Left renal pelvis (tissue), 4 donors: Measurements from ENCODE around the gene PCGF2. TPM values are rescaled to one million over a fixed set of nuclear protein-coding genes. Genes with fewer than 3 reads are reported as not detected.
"Not testable (repeated sequence)": the region's sequence is repeated elsewhere in the genome, so short reads cannot be mapped to it uniquely, and the experiment has no call there.

Source experiments
- DNase-seq, 4 donors: peaks; one replicate each; pipeline ENCODE4 v3.0.0-alpha.2; 2013; ENCODE audit warnings: low read depth in 4 of 4, low spot score in 3 of 4
- polyA plus RNA-seq, 4 donors: library from polyadenylated mRNA; unstranded; fragments of 120-200 nt; gene quantifications; one replicate each; pipeline ENCODE4 v1.2.1, GENCODE V29; 2013; ENCODE audit not compliant: insufficient read length in 4 of 4

The PCGF2 gene
- polyA plus RNA-seq, result 100 to 1,000 TPM in 1 of 4 donors, 10 to 100 TPM in 3; 71.4 to 103 (median 83.1) TPM

DNA sequence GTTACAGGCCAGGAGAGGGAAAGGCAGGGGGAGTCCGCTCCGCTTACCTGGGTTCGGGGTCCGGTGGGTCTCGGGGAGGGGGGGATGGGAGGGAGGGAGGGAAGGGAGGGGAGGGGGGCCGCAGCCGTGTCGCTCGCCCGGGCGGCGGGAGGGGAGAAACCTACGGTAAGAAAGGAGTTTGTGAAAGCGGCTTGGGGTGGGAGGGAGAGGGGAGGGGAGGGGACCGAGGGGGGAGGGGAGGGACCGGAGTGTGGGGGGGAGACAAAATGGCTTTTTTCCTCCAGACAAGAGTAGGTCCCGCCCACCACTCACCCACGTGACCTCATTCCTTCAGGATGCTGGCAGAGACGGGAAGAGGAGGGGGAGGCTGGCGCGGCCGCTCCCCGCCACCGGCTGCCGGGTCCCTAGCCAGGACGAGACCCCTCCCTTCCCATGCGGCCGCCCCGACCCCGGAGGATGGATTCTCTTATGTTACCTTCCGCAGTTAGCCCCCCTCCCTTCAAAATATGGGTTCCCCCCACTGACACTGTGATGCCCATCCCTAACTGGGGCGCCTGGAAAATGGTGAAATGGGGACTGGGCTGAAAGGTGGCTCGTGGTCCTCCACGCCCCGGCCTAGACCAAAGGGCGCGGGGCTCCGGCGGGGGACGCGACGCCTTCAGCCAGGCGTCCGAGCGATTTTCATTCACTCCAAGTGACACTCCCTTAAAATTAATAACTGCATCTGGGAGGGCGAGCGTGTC lies at the start of gene PCGF2:
Gene PCGF2, minus strand, starts transcription at position 188 of the 743 bp plus-strand sequence. CDS start 7,934 bp downstream, outside the sequence.
- peak; percentile 88 to 92 (median 90) for DNase-seq

DNA sequence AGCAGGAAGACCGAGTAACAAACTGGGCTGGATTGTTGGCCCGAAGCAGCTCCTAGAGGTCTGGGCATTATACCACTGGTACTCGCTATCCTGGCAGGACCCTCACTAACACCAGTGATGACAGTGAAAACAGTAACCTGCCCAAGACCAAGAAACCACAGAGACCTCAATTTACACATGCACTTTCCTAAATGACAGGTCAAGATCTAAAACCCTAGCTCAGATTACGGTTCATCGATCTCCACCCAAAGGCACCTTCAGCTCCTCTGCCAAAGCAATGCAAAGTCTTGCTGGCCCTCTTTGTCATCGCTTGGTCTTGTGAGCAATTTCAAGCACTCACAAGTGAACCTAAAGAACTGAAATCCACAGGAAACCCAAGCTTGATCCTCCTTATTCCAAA lies 49.7 kb upstream of the PCGF2 start:
- DNase-seq, result no peak

DNA sequence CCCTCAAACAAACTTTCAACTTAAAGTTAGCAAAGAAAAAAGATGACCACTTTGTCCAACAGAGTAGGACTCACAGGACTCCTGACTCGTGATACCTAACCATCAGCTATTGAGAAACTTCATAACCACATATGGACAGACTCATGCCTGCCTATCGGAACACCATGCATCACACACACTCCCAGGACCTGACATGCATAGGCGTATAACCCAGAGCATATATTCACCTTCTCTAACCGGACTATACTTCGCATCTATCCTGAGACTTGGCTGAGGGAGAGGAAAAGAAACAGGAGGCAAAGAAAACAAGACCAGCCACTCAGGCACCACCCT lies 49.0 kb upstream of the PCGF2 start:
- DNase-seq, result no peak

DNA sequence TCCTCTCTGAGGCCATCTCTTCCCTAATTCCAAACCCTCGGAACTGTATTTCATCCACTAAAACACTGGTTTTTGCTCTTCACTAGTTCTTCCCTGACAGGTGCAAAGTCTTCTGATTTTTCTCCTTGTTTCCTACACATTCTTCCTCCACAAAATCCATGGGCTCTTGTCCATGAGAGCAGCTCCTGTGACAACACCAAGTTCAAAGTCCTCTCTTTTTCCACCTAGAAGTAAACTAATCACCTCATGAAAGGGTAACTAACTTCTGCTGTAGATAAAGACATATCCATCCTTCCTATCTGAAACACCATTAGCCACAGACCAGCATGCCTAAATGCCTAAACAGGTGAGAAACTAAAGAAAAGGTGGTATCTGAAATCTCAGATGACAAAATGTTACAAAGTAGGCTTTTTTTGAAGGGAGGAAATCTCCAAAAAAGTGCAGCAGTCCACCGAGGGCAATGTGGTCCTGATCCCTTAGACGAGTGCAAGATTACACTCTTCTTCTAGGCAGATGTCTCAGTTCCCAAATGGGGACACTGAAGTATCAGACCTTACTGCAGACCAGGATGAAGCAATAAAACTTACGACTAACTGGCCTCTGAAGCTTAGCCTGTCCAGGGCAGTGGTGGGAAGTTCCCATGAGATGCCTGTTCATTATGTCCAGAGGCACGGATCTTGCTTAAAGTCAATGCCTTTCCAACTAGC lies 48.5 kb upstream of the PCGF2 start:
- no peak for DNase-seq

DNA sequence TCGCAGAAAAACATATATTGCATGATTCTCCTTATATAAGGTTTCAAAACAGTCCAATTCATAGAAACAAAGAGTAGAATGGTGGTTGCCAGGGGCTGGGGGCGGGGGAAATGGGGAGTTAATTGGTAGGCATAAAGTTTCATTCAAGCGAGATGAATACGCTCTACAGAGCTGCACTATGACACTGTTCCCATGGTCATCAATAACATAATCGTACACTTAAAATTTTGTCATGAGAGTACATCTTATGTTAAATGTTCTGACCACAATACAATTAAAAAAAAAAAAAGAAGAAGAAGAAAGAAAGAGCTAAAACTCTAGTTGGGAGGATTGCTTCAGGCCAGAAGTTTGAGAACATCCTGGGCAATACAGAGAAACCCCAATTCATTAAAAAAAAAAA lies 46.1 kb upstream of the PCGF2 start:
- no peak for DNase-seq

DNA sequence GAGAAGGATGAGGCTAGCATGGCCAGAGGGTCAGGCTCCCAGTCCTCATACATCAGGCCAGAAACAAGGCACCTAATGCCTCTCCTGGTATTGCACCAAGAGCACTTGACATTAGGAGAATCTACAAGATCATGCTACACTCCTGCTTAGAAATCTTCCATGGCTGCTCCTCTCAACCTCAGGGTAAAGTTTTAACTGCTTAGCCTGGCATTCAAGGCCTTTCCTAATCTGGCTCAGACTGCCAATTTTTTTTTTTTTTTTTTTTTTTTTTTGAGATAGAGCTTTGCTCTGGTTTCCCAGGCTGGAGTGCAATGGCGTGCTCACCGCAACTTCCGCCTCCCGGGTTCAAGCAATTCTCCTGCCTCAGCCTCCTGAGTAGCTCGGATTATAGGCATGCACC lies 43.0 kb upstream of the PCGF2 start:
- no peak for DNase-seq

DNA sequence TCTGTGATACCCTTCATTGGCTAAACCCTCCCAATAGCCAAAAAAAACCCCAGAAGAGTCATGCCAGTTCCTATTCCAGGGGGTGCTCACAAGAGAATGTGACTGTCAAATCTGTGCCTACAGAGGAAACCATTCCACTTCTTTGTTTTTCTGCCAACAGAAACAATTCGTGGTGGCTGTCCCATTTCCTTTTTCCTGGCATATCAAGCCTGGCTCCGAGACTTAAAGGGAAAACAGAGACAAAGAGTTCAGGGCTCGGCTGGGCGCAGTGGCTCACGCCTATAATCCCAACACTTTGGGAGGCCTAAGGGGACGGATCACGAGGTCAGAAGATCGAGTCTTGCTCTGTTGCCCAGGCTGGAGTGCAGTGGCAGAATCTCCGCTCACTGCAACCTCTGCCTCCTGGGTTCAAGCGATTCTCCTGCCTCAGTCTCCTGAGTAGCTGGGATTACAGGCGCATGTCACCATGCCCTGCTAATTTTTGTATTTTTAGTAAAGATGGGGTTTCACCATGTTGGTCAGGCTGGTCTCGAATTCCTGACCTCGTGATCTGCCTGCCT lies 42.1 kb upstream of the PCGF2 start:
- not testable (repeated sequence) for DNase-seq

DNA sequence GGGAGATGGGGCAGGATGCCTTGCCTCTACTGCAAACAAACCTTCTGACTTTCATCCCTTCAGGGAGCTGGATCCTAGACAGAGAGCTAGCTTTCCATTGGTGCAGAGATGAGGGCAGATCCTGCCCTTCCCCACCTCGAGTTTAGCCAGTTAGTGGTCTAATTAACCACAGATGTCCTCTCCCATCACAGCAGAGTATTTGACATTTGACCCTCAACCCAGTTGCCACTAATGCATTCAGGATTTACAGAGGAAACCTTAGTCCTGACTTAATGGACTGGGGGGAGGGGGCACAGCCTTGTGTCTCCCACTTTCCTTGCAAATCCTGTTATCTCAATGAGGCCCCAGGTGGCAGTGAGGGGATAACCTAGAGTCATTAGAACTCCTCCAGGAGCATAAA lies 41.0 kb upstream of the PCGF2 start:
- no peak for DNase-seq

DNA sequence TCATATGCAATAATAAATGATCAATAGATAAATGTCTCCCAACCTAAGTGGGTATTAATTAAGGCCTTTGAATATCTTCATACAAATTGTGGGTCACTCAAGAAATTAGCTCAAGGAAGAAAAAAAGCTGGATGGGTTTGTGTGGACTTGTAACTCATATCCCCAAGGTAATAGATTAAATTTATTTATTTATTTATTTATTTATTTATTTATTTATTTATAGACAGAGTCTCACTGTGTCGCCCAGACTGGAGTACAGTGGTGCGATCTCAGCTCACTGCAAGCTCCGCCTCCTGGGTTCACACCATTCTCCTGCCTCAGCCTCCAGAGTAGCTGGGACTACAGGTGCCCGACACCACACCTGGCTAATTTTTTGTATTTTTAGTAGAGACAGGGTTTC lies 39.9 kb upstream of the PCGF2 start:
- DNase-seq, result not testable (repeated sequence)

DNA sequence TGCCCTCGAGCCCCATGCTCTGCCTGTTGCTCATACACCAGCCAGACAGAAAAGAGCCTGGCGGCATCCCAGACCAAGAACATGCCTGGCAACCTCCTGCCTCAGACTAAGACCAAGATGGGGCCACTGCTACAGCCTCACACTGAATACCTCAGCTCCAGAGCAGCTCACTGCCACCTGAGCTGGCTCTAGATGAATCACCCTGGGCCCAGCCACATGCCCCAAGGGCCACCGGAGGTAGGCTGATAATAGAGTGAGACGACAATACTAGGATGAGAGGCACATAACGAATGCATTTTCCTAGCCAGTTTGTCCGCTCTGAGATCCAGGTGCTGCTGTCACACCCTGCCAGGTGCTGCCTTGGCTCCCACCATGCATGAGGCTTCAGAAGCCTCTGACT lies 38.2 kb upstream of the PCGF2 start:
- no peak for DNase-seq

DNA sequence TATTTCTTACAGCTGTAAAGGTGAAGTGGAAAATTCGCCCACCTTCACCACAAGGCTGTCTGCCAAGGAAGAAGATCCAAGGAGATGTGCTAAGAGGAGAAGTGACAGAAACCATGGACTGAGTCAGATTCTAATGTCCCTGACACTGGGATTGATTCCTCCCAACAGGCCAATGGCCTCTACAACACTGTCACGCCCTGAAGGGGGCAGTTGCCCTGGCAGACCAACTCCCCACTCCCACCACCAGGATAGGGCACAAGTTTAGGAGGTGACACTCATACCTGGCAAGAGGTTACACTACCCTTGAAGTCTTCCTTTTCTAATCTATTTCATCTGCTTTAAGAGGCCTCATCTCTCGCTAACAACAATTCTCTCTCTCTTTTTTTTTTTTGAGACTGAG lies 35.1 kb upstream of the PCGF2 start:
- DNase-seq, result no peak

DNA sequence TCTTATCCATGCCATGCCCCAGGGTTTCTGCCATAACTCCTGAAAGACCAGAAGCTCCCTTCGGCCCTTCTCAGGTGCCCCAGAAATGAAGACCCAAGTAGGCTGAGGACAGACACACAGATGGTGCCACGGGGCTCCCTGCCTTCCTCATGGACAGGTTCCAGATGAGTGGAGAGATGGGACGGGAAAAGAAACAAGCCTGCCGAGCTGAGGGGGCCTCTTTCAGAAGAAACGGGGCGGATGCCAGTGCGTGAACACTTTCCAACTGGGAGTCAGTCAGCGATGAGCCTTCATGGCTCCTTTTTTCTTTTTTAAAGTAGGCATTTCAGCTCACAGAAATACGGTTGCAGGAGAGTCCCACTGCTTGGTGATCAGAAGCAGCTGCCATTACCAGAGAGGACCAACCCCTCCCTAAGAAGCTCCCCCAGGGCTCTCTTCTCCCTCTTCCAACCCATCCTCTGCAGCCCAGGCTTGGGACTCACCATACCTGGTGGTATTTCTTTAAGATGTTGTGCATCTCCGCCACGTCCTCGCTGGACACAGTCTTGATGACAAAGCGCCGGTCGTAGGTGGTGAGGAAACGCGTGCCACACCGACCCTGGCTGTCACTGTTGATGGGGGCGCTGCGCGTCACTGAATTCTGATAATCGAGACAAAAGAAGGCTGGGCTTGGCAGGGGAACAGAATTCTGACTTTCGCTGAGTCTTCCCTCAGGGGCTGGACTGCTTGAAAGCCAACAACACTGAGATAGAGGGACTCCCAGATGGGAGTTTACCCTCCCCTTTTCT lies 32.0 kb upstream of the PCGF2 start:
- DNase-seq, result no peak

DNA sequence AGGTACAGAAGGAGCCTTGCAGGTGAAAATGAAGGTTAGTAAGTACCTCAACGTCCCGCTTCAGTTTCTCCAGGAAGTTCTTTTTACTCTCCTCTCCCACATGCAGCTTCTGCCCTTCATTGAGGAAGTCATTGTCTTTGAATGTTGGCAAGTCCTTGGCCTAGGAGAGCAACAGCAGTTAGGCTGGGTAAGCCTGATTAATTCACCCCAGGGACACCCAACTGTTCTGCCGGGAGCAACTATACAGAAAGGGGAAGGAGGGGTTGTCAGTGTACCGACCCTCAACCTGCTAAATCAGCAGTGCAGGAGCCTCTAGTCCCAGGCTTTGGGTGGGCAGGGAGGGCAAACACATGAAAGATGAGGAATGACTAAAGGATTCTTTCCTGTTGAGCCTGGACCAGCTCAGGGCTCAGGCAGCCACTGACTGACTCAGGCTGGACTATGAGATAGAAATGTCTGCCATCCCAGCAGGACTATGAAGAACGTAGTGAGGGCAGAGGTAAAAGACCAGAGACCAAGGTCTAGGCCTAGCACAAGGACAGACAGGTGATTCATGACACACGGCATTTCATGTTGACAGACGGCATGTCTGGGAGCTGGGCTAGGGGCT lies 29.6 kb upstream of the PCGF2 start:
- no peak for DNase-seq

DNA sequence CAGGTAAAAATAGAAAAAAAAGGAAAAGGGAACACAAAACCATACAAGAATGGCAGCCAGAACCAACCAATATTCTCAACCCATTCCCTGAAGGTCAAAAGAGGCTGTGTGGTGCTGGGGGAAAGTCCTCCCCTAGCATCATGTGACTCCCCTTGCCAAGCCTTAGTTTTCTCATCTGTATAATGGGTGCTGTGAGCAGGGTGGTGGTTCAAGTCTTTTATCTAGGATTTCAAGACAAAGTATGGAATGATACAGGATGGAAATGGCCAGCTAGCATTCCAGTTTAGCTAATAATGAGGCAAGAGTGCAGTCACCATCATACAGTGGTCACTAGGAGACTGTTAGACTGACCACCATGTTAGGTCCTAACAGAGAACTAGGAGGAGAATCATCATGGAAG lies 25.1 kb upstream of the PCGF2 start:
- DNase-seq, result no peak

DNA sequence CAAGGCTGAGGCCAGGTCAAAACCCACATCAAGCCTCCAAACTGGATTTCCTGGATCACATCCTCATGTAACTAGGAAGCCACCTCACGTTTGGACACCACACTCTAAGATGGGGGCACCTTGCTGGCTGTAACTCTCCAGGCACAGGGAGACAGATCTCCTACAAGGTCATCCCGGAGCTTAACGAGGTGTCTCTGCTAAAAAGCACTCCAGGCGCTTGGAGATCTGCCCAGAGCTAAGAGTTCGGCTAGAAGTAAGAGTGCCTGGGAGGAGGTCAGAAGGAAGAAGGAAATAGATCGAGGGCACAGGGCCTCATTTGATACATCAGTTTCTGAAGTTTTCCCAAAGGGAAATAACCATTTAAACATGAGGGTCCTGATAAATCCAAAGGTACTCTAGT lies 20.3 kb upstream of the PCGF2 start:
- DNase-seq, result no peak

DNA sequence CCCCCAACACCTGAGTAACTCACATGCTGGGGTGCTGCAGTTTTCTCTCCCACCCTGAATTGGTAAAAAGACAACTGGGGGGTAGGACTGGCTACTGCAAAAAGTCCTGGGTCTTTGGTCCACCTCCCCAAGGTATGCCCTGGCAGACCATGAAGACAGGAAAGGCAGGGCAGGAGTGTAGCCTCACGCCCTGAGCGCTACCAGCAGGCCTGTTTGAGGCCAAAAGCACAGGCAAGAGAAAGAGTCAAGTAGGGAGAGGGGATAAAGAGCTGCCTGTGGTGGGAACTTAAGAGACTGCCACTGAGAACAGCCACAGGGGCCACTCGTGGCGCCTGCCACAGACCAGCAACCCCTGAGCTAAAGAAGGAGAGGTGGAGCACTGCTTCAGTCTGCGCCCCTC lies 18.2 kb upstream of the PCGF2 start:
- no peak for DNase-seq

DNA sequence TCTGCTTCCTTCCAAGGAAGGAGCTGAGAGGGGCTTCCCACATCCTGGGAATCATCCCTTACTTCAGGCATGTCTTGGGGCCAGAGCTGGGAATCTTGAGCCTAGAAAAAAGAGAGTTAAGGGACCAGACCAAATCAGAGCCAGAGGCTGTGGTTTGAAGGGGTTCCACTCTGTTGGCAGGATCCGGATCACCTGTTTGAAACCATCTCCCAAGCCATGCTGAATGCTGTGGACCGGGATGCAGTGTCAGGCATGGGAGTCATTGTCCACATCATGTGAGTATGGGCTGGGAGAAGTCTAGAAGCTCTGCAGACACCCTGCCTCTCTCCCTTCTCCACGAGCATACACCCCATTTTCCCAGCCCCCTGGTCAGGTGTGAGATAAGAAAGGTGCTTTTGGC lies 14.1 kb upstream of the PCGF2 start:
- DNase-seq, result no peak

DNA sequence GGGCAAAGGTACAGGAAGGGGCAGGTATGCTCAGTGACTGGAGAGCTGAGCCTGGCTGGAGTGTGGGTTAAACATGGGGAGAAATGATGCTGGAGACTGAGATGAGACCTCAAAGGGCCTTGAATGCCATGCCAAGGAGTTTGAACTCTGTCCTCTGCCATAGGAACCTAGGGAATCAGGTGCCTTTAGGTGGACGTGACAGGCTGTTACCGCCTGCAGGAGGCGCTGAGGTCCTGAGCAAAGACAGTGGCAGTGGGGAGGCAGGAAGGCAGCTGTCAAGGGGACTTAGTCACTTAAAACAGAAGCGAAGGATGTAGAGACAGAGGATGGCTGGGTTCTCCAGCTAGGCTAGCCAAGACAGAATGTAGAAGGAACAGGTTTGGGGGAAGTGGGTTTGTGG lies 13.5 kb upstream of the PCGF2 start:
- no peak for DNase-seq

DNA sequence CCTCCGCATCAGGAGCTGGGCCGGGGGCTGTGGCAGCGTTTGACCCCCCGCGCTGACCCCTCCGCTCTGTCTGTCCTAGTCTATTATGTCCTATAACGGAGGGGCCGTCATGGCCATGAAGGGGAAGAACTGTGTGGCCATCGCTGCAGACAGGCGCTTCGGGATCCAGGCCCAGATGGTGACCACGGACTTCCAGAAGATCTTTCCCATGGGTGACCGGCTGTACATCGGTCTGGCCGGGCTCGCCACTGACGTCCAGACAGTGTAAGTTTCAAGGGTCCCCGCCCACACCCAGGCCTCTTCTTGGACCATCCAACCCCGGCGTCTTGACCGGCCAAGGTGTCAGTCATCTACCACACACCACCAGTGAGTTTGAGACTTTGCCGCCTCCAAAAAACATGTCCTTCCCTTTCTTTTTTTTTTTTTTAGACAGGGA lies 5.0 kb upstream of the PCGF2 start:
- DNase-seq, result no peak

DNA sequence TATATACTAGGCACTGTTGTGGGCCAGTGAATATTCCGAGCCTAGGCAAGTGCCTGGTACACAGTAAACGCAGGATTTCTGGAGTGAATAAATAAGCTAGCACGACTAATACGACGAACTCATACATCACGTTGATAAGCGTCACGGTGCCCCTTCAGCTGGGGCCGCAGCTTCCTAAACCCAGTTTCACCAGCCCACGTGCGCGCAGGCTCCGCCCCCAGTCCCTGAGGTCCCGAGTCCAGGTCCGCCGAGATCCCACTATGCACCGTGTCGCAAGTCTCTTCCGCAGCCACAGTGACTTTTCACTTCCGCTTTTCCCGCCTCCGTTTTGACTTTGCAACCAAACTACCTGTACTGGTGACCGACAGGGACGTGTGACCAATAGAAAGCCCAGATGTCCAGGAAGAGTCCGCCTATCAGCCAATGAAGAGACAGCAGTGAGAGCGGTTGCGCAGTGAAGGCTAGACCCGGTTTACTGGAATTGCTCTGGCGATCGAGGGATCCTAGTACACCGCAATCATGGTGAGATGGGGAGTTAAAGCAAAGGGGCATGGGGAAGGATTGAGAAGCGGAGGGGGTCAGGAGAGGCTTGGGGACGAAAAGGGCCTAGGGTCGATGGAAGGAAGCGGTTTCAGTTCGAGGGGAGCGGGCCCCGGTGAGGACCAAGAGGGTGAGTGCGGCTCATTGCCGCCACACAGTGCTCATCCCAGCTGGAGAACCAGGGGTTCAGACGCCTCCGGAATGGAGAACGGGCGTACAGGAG lies 4.4 kb upstream of the PCGF2 start, which contains the start of gene PSMB3:
Gene PSMB3, plus strand, starts transcription at position 434 of the 763 bp plus-strand sequence. Its CDS starts 86 bp downstream, at position 520.
- peak; percentile 96 to 98 (median 98) for DNase-seq
